Keratinocyte (primary cell): Measurements from ENCODE around the gene SCUBE1. TPM values are rescaled to one million over a fixed set of nuclear protein-coding genes. Genes with fewer than 3 reads are reported as not detected.

Source experiments
- DNase-seq: peaks from one replicate; pipeline ENCODE4 v3.0.0-alpha.2; 2011; ENCODE audit warnings: low read depth, missing footprints, low spot score
- FAIRE-seq: peaks from 2 replicates; lab custom pipeline; 2011; peaks lifted over from hg19 to GRCh38; lab: Jason Lieb, UNC
- H2AFZ ChIP-seq: 2 replicates; pipeline ENCODE4 v1.6.0; 2012; ENCODE audit warnings: low read length, control low read depth, inconsistent platforms; ENCODE audit not compliant: control insufficient read depth
- H3K27ac ChIP-seq: 2 replicates; pipeline ENCODE4 v1.5.1; 2011; ENCODE audit warnings: low read length; ENCODE audit not compliant: control insufficient read depth, insufficient read depth
- H3K27me3 ChIP-seq: 3 replicates; pipeline ENCODE4 v1.6.0; 2011; ENCODE audit warnings: low read length; ENCODE audit not compliant: control insufficient read depth, insufficient read depth; ENCODE audit errors: extremely low read depth
- H3K36me3 ChIP-seq, 2 experiments: 2 replicates in 1 of 2; 3 replicates in 1 of 2; pipeline ENCODE4 v1.5.1; 2011; ENCODE audit warnings: low read length in 2 of 2, mild to moderate bottlenecking in 1 of 2; ENCODE audit not compliant: control insufficient read depth in 2 of 2, insufficient read depth in 2 of 2; ENCODE audit errors: extremely low read depth in 1 of 2
- H3K4me1 ChIP-seq: 3 replicates; pipeline ENCODE4 v1.5.1; 2011; ENCODE audit warnings: low read length; ENCODE audit not compliant: control insufficient read depth, insufficient read depth; ENCODE audit errors: extremely low read depth
- H3K4me2 ChIP-seq: 3 replicates; pipeline ENCODE4 v1.6.0; 2011; ENCODE audit warnings: low read depth, low read length; ENCODE audit not compliant: control insufficient read depth, insufficient read depth; ENCODE audit errors: extremely low read depth
- H3K4me3 ChIP-seq, 3 experiments: fragments of 200-600 bp in 1 of 3; sonication (generic) in 1 of 3; 2 replicates in 2 of 3; 3 replicates in 1 of 3; pipeline ENCODE4 v1.5.1; 2011 to 2016; ENCODE audit warnings: low read length in 3 of 3, mild to moderate bottlenecking in 3 of 3, control low read depth in 2 of 3, inconsistent platforms in 1 of 3, low read depth in 1 of 3, mixed read lengths in 1 of 3, mixed run types in 1 of 3, moderate library complexity in 1 of 3; ENCODE audit not compliant: control insufficient read depth in 2 of 3, insufficient read depth in 2 of 3; ENCODE audit errors: extremely low read depth in 1 of 3
- H3K79me2 ChIP-seq: 2 replicates; pipeline ENCODE4 v1.6.0; 2012; ENCODE audit warnings: low read length; ENCODE audit not compliant: control insufficient read depth, insufficient read depth
- H3K9ac ChIP-seq: 3 replicates; pipeline ENCODE4 v1.6.0; 2011; ENCODE audit warnings: low read length; ENCODE audit not compliant: control insufficient read depth, insufficient read depth; ENCODE audit errors: extremely low read depth
- H3K9me1 ChIP-seq: 3 replicates; pipeline ENCODE4 v1.6.0; 2011; ENCODE audit warnings: low read length; ENCODE audit not compliant: control insufficient read depth, insufficient read depth; ENCODE audit errors: extremely low read depth
- H3K9me3 ChIP-seq: 2 replicates; pipeline ENCODE4 v1.5.1; 2012; ENCODE audit warnings: low read depth, low read length; ENCODE audit not compliant: control insufficient read depth
- H4K20me1 ChIP-seq: 3 replicates; pipeline ENCODE4 v1.6.0; 2011; ENCODE audit warnings: low read length; ENCODE audit not compliant: control insufficient read depth, insufficient read depth; ENCODE audit errors: extremely low read depth
- CTCF ChIP-seq, 3 experiments: IDR thresholded peaks in 1 of 3; conservative IDR thresholded peaks in 1 of 3; optimal IDR thresholded peaks in 1 of 3; 2 replicates in 2 of 3; 3 replicates in 1 of 3; pipeline versions ENCODE3 to v1.5.1; 2011; ENCODE audit warnings: low read length in 3 of 3, mild to moderate bottlenecking in 3 of 3, moderate library complexity in 2 of 3, control low read depth in 1 of 3, inconsistent platforms in 1 of 3; ENCODE audit not compliant: insufficient read depth in 2 of 3; ENCODE audit errors: extremely low read depth in 1 of 3
- EZH2 ChIP-seq: IDR thresholded peaks from one replicate; pipeline ENCODE4 v1.6.1; 2012; ENCODE audit warnings: inconsistent platforms, mild to moderate bottlenecking, low read length, moderate library complexity
- dilution Hi-C: fragments of 300-500 bp; cut with MboI; formaldehyde crosslinking; loops from one replicate; pipeline ENCODE4 v1.7.0; 2020; ENCODE audit warnings: low sequenced_read_pairs; ENCODE audit not compliant: extremely low pct_ligation_motif_present
- polyA plus RNA-seq, 5 experiments: library from polyadenylated mRNA; depleted of rRNA in 3 of 5; stranded (reverse) in 3 of 5; stranded (forward) in 1 of 5; unstranded in 1 of 5; fragments of >200 nt; gene quantifications; 1 replicate in 1 of 5; 2 replicates in 3 of 5; 3 replicates in 1 of 5; pipeline versions ENCODE4 v1.2.1 to v1.2.3, GENCODE V29; 2011 to 2012; ENCODE audit warnings: missing spikeins in 2 of 5, low read depth in 1 of 5, low replicate concordance in 1 of 5

Gene SCUBE1
- polyA plus RNA-seq, 1 donor (not counting 4 experiments of a cell fraction or from before 2014, with no cell fraction given), result not detected

- no peaks in the 10 kb centered on the region for H3K9me3 ChIP-seq
- no peak for FAIRE-seq
- no peak overlapping the region for H3K4me3 ChIP-seq
- H3K9ac ChIP-seq, result no peak overlapping the region
- H3K27ac ChIP-seq, result no peak overlapping the region
- no peak for TF ChIP-seq CTCF (optimal IDR thresholded peaks at IDR 0.05 in 1 of 3, IDR thresholded peaks at IDR 0.05 in 1 of 3, conservative IDR thresholded peaks at IDR 0.05 in 1 of 3; ENCODE audit: extremely low read depth in 1 of 3, insufficient read depth in 2 of 3, low read length in 3 of 3)
- TF ChIP-seq EZH2, result peak; percentile 95
- no peaks in the 10 kb centered on the region for H3K36me3 ChIP-seq
- H2AFZ ChIP-seq, result no peak overlapping the region
- DNase-seq, result no peak
- peaks cover 64% of the 10 kb centered on the region for H3K27me3 ChIP-seq
- no peaks in the 10 kb centered on the region for H3K79me2 ChIP-seq
- no peaks in the 10 kb centered on the region for H3K9me1 ChIP-seq
- H4K20me1 ChIP-seq, result no peaks in the 10 kb centered on the region
- H3K4me2 ChIP-seq, result no peak overlapping the region
- dilution Hi-C loops, result no loop called here
- no peaks in the 10 kb centered on the region for H3K4me1 ChIP-seq
These were observed 568 bp downstream of the SCUBE1 start for GRCh38 chr22:43342347-43343261.

- Histone ChIP-seq H4K20me1 (no peaks in the 10 kb centered on the region), H3K9me3 (no peaks in the 10 kb centered on the region), H3K4me3 (no peak overlapping the region), H3K9ac (no peak overlapping the region), H3K9me1 (no peaks in the 10 kb centered on the region), H3K79me2 (no peaks in the 10 kb centered on the region), H3K36me3 (no peaks in the 10 kb centered on the region), H3K4me2 (no peak overlapping the region), H3K27ac (no peak overlapping the region), H2AFZ (no peak overlapping the region), H3K4me1 (no peaks in the 10 kb centered on the region), H3K27me3 (peaks cover 64% of the 10 kb centered on the region)
- TF ChIP-seq CTCF (optimal IDR thresholded peaks at IDR 0.05 in 1 of 3, IDR thresholded peaks at IDR 0.05 in 1 of 3, conservative IDR thresholded peaks at IDR 0.05 in 1 of 3; ENCODE audit: extremely low read depth in 1 of 3, insufficient read depth in 2 of 3, low read length in 3 of 3), result no peak
- TF ChIP-seq EZH2, result no peak
- FAIRE-seq, result no peak
- DNase-seq, result no peak
- dilution Hi-C loops, result no loop called here
These were observed 1.6 kb downstream of the SCUBE1 start for GRCh38 chr22:43341565-43341964.
